Ascending aorta (tissue), 2 donors: ENCODE results near the gene QPCTL. TPM values are rescaled to one million over a fixed set of nuclear protein-coding genes. Genes with fewer than 3 reads are reported as not detected.

Source experiments
- DNase-seq, 2 donors: peaks; one replicate each; pipeline ENCODE4 v3.0.0-alpha.2; 2019; ENCODE audit warnings: low spot score in 2 of 2
- H3K27ac ChIP-seq, 2 donors: fragments of 200-600 bp; sonication (generic); one replicate each; pipeline ENCODE4 v1.5.1; 2016 to 2017; ENCODE audit warnings: mild to moderate bottlenecking in 1 of 2
- H3K27me3 ChIP-seq: fragments of 200-600 bp; sonication (generic); one replicate; pipeline ENCODE4 v1.5.1; 2017
- H3K36me3 ChIP-seq, 2 donors: fragments of 200-600 bp; sonication (generic); one replicate each; pipeline ENCODE4 v1.5.1; 2016
- H3K4me1 ChIP-seq, 2 donors: fragments of 200-600 bp; sonication (generic); one replicate each; pipeline ENCODE4 v1.5.1; 2016 to 2017; ENCODE audit warnings: mild to moderate bottlenecking in 1 of 2
- H3K4me3 ChIP-seq, 2 donors: fragments of 200-600 bp; sonication (generic); one replicate each; pipeline ENCODE4 v1.5.1; 2016 to 2017; ENCODE audit warnings: mild to moderate bottlenecking in 1 of 2
- H3K9me3 ChIP-seq, 2 donors: fragments of 200-600 bp; sonication (generic); one replicate each; pipeline ENCODE4 v1.5.1; 2016
- CTCF ChIP-seq, 3 experiments: fragments of 200-600 bp in 2 of 3; fragments of 450-650 bp in 1 of 3; sonication (generic) in 2 of 3; IDR thresholded peaks; one replicate each; pipeline ENCODE4 v1.5.1; 2016 to 2019; ENCODE audit warnings: antibody characterized with exemption in 3 of 3, mild to moderate bottlenecking in 1 of 3, moderate library complexity in 1 of 3
- intact Hi-C: fragments of 100-400 bp; cut with DNase I; formaldehyde crosslinking; loops from one replicate; pipeline ENCODE4 v1.15.1; 2023
- total RNA-seq: library from RNA; depleted of rRNA; stranded (reverse); fragments of >200 nt; gene quantifications from one replicate; pipeline ENCODE4 v1.1.0, GENCODE V29; 2016

QPCTL gene
- 7.2 TPM for total RNA-seq

GRCh38 chr19:45692187-45693105 lies at the start of gene QPCTL:
Gene QPCTL, plus strand, starts transcription at chr19:45692666. Its CDS starts 38 bp downstream, at chr19:45692704.
- peak within 1 kb of the TSS; percentile 87 to 93 for H3K27ac ChIP-seq
- intact Hi-C loops = loop anchor here (1.0 to 5.0 kb wide), 9 partner anchors 25 to 265 kb away; partner anchors contain the start of genes FBXO46, OPA3, SIX5 and VASP

GRCh38 chr19:45643024-45643926 lies 49.2 kb upstream of the QPCTL start:
- peak; percentile 25 to 89 for DNase-seq

More at GRCh38 chr19:45692187-45693105, at the start of gene QPCTL:
- H3K27me3 ChIP-seq = no peaks in the 10 kb centered on the region
- peaks cover 17 to 18% of the 10 kb centered on the region in 2 donors for H3K36me3 ChIP-seq
- peaks cover 0 to 15% of the 10 kb centered on the region in 2 donors for H3K4me1 ChIP-seq
- DNase-seq = peak; percentile 98 to 99
- H3K9me3 ChIP-seq = no peaks in the 10 kb centered on the region
- peak within 1 kb of the TSS; percentile 82 to 87 for H3K4me3 ChIP-seq
- TF ChIP-seq CTCF (IDR thresholded peaks at IDR 0.05) = no peak

GRCh38 chr19:45643927-45644771 lies 48.3 kb upstream of the QPCTL start:
- Histone ChIP-seq H3K36me3 (no peaks in the 10 kb centered on the region), H3K27ac (no peak overlapping the region), H3K9me3 (no peaks in the 10 kb centered on the region), H3K4me1 (peaks cover 10 to 12% of the 10 kb centered on the region in 2 donors), H3K4me3 (no peak overlapping the region), H3K27me3 (no peaks in the 10 kb centered on the region)
- intact Hi-C loops = loop anchor here (1.0 to 2.0 kb wide), 2 partner anchors 59 to 121 kb away; partner anchors contain the start of gene OPA3
- TF ChIP-seq CTCF (IDR thresholded peaks at IDR 0.05) = no peak
- no peak for DNase-seq

More at GRCh38 chr19:45643024-45643926, 49.2 kb upstream of the QPCTL start:
- H3K27me3 ChIP-seq = no peaks in the 10 kb centered on the region
- no peaks in the 10 kb centered on the region for H3K36me3 ChIP-seq
- no peak overlapping the region for H3K27ac ChIP-seq
- peak; percentile 96 to 97 (median 97) for TF ChIP-seq CTCF (IDR thresholded peaks at IDR 0.05)
- peaks cover 10 to 13% of the 10 kb centered on the region in 2 donors for H3K4me1 ChIP-seq
- intact Hi-C loops = loop anchor here (1.0 to 2.0 kb wide), 2 partner anchors 58 to 120 kb away; partner anchors contain the start of gene OPA3
- no peaks in the 10 kb centered on the region for H3K9me3 ChIP-seq
- no peak overlapping the region for H3K4me3 ChIP-seq

GRCh38 chr19:45645068-45645630 lies 47.3 kb upstream of the QPCTL start:
- Histone ChIP-seq H3K27ac (no peak overlapping the region), H3K4me1 (peaks cover 6 to 12% of the 10 kb centered on the region in 2 donors), H3K27me3 (no peaks in the 10 kb centered on the region), H3K4me3 (peak overlapping the region; percentile 32 to 52), H3K9me3 (no peaks in the 10 kb centered on the region), H3K36me3 (no peaks in the 10 kb centered on the region)
- no peak for DNase-seq
- intact Hi-C loops = no loop called here
- no peak for TF ChIP-seq CTCF (IDR thresholded peaks at IDR 0.05)
